ENCODE measurements around the gene RABGAP1L. TPM values are rescaled to one million over a fixed set of nuclear protein-coding genes. Genes with fewer than 3 reads are reported as not detected.

The RABGAP1L gene
- total RNA-seq, 4 donors from 2014 or later = 31.7 to 49.7 (median 34.3) TPM

GRCh38 chr1:174156437-174156836, 2.9 kb upstream of the RABGAP1L start:
- TF ChIP-seq, protein P1, sequence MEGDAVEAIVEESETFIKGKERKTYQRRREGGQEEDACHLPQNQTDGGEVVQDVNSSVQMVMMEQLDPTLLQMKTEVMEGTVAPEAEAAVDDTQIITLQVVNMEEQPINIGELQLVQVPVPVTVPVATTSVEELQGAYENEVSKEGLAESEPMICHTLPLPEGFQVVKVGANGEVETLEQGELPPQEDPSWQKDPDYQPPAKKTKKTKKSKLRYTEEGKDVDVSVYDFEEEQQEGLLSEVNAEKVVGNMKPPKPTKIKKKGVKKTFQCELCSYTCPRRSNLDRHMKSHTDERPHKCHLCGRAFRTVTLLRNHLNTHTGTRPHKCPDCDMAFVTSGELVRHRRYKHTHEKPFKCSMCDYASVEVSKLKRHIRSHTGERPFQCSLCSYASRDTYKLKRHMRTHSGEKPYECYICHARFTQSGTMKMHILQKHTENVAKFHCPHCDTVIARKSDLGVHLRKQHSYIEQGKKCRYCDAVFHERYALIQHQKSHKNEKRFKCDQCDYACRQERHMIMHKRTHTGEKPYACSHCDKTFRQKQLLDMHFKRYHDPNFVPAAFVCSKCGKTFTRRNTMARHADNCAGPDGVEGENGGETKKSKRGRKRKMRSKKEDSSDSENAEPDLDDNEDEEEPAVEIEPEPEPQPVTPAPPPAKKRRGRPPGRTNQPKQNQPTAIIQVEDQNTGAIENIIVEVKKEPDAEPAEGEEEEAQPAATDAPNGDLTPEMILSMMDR (IDR thresholded peaks at IDR 0.05) = no peak
- ATAC-seq (ENCODE audit: low FRiP score) (no peak), DNase-seq (ENCODE audit: low spot score) (no peak)

DNA sequence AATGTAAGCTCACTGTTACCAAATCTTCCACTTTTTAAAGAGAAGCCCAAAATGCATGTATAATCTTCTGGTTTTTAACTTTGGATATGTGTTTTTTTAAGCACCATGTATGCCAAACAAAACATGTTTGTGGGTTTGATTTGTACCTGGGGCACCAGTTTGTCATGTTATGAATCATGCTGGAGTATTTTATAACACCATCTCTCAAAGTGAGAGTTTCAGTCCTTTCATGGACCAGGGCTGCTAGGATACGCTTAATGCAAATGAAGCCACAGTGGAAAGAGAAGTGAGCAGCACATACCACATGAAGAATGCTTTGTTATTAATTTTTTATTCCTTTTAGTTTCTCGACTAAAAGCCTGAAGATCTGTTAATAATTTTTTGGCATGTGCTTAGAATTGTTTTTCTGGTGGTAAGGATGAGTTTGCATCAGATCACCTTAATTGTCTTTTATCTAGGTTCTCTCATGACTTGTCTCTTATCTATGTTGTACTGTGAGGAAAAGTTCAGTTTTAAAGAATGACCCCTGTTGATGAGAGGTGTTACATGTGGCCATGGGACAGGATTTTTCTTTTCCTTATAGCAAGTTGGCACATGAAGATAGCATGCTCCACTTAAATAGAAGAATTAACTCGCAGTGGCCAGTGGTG, 2.0 kb upstream of the RABGAP1L start:
- TF ChIP-seq, protein P1 (IDR thresholded peaks at IDR 0.05) = no peak
- ATAC-seq (ENCODE audit: low FRiP score) (no peak), DNase-seq (ENCODE audit: low spot score) (no peak)

GRCh38 chr1:174158767-174159251, 511 bp upstream of the RABGAP1L start:
- ATAC-seq (ENCODE audit: low FRiP score) = peak; percentile 22
- DNase-seq (ENCODE audit: low spot score) = no peak
- TF ChIP-seq, protein P1 (IDR thresholded peaks at IDR 0.05) = no peak

GRCh38 chr1:174160109-174160473, 771 bp downstream of the RABGAP1L start:
- peak; percentile 24 for DNase-seq (ENCODE audit: low spot score)

DNA sequence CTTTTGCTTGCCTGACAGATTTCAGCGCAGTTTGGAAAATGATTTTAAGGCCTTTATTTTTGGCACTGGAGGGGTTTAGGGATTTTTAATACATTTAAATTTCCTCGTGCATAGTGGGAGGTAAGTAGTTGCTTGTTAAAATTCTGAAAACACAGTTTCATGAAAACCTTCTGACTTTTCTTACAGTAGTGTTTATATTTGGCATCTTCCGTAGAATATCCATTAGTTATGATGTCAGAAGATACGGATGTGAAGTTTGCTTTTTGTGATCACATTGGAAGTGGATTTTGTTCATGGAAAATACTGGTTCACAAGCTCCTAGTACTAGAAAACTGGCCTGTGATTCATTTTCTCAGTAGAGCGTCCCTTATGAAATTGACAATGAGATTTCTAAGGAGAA, 1.3 kb downstream of the RABGAP1L start:
- TF ChIP-seq, protein P1 (IDR thresholded peaks at IDR 0.05) = no peak
- ATAC-seq (ENCODE audit: low FRiP score) (no peak), DNase-seq (ENCODE audit: low spot score) (no peak)

More at GRCh38 chr1:174160109-174160473, 771 bp downstream of the RABGAP1L start:
- TF ChIP-seq, protein P1 (IDR thresholded peaks at IDR 0.05) = no peak
- ATAC-seq (ENCODE audit: low FRiP score) = peak; percentile 42

DNA sequence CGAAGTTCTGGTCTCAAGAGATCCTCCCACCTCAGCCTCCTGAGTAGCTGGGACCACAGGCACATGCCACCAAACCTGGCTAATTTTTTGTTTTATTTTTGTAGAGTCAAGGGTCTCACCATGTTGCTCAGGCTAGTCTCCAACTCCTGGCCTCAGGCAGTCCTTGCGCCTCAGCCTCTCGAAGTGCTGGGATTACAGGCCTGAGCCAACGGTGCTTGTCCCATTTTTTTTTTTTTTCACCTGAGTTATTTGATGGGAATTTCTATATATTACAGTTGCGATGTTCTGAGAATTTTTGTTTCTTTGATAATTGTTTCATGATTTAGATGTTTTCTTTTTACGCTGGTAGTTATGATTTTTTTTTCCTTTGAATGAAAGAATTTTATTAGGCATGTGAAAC, 2.5 kb downstream of the RABGAP1L start:
- DNase-seq (ENCODE audit: low spot score) = no peak
- TF ChIP-seq, protein P1 (IDR thresholded peaks at IDR 0.05) = no peak
- ATAC-seq (ENCODE audit: low FRiP score) = no peak

- DNase-seq (ENCODE audit: low spot score) (no peak), ATAC-seq (ENCODE audit: low FRiP score) (no peak)
- TF ChIP-seq, protein P1 (IDR thresholded peaks at IDR 0.05) = no peak
Observed at GRCh38 chr1:174164826-174165225, 5.5 kb downstream of the RABGAP1L start.
